PFSK-1 (cell line): ENCODE results near the gene TSC2.

Experiments used
- POLR2AphosphoS5 ChIP-seq: IDR thresholded peaks from 2 replicates; pipeline ENCODE4 v1.6.1; 2012; ENCODE audit warnings: low read depth, mild to moderate bottlenecking, control low read depth, low read length, moderate library complexity
- REST ChIP-seq, 2 experiments: IDR thresholded peaks; 2 replicates each; pipeline versions ENCODE4 v1.6.1 to v1.8.0; 2011 to 2012; ENCODE audit warnings: low read depth in 2 of 2, low read length in 2 of 2, control low read depth in 1 of 2, inconsistent platforms in 1 of 2, mild to moderate bottlenecking in 1 of 2, moderate library complexity in 1 of 2; ENCODE audit not compliant: insufficient read depth in 1 of 2
- SIN3A ChIP-seq: IDR thresholded peaks from 2 replicates; pipeline ENCODE4 v1.6.1; 2012; ENCODE audit warnings: mild to moderate bottlenecking, low read length, moderate library complexity, borderline replicate concordance; ENCODE audit not compliant: insufficient read depth
- TAF1 ChIP-seq: IDR thresholded peaks from 2 replicates; pipeline ENCODE4 v1.6.1; 2012; ENCODE audit warnings: low read length, control low read depth, borderline replicate concordance; ENCODE audit not compliant: insufficient read depth

DNA sequence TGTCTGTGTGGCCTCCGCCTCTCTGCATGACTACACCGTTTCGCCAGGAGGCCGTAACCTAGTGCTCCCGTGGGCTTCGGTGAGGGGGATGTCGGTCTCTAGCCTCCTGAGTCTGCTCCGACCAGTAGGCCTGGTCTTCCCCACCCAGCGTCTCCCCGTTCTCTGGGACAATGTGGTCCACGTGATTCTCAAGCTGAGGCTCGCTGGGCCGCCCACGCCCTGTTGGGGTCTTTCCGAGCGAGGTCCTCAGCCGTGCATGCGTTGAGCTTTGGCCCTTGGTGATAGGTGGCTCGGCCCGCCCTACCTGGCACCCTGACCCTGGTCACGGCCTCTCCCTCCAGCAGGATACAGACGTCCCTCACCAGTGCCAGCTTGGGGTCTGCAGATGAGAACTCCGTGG is 30.9 kb downstream of the TSC2 start:
- TF ChIP-seq POLR2AphosphoS5 (no peak), TAF1 (no peak), SIN3A (no peak), REST (IDR thresholded peaks at IDR 0.05; ENCODE audit: insufficient read depth in 1 of 2, low read depth in 2 of 2, low read length in 2 of 2) (no peak)
